ENCODE data around the gene ACTL10. TPM values are rescaled to one million over a fixed set of nuclear protein-coding genes. Genes with fewer than 3 reads are reported as not detected.

Gene ACTL10
- total and polyA plus RNA-seq, 2 of the 13 experiments (the other 11 are each of a cell fraction or from before 2014, with no cell fraction given) = not detected

- TF ChIP-seq LRRFIP1 (CRISPR knock-in tag; conservative IDR thresholded peaks at IDR 0.05) (no peak), CENPBD1 (CRISPR knock-in tag; IDR thresholded peaks at IDR 0.05; ENCODE audit: borderline replicate concordance, low read depth) (no peak), ELK4 (CRISPR knock-in tag; IDR thresholded peaks at IDR 0.05; ENCODE audit: borderline replicate concordance) (no peak), ATAD3A (CRISPR knock-in tag; IDR thresholded peaks at IDR 0.05) (no peak), ZNF451 (CRISPR knock-in tag; IDR thresholded peaks at IDR 0.05) (no peak), NKX3-1 (CRISPR knock-in tag; IDR thresholded peaks at IDR 0.05) (peak; percentile 91), ZNF180 (CRISPR knock-in tag; IDR thresholded peaks at IDR 0.05; ENCODE audit: borderline replicate concordance, low read depth) (no peak), ZNF589 (CRISPR knock-in tag; conservative IDR thresholded peaks at IDR 0.05) (peak; percentile 77), GMEB2 (CRISPR knock-in tag; IDR thresholded peaks at IDR 0.05; ENCODE audit: low read depth) (0 out of 2 replicates have a peak, but pooled peaks have one; percentile 58), ZNF280D (CRISPR knock-in tag; IDR thresholded peaks at IDR 0.05) (peak; percentile 46; the same call in 1 of the 2 replicates), RCOR2 (CRISPR knock-in tag; IDR thresholded peaks at IDR 0.05) (no peak), FIP1L1 (IDR thresholded peaks at IDR 0.05; ENCODE audit: borderline replicate concordance, insufficient read depth, low read depth, low read length) (no peak), MAFG (CRISPR knock-in tag; IDR thresholded peaks at IDR 0.05) (no peak), ZBTB39 (CRISPR knock-in tag; IDR thresholded peaks at IDR 0.05) (no peak), POLR2AphosphoS5 (IDR thresholded peaks at IDR 0.05; ENCODE audit: low read depth, low read length) (peak; percentile 35; the same call in 1 of the 2 replicates), SP5 (CRISPR knock-in tag; IDR thresholded peaks at IDR 0.05; ENCODE audit: borderline replicate concordance, low read depth) (0 out of 2 replicates have a peak, but pooled peaks have one; percentile 67), PITX1 (CRISPR knock-in tag; IDR thresholded peaks at IDR 0.05) (peak; percentile 58; the same call in 1 of the 2 replicates)
Measured at GRCh38 chr20:33686100-33686983, 19.6 kb downstream of the ACTL10 start, which contains the start of gene E2F1 (continued).
